ENCODE results near the gene EN1. TPM values are rescaled to one million over a fixed set of nuclear protein-coding genes. Genes with fewer than 3 reads are reported as not detected.

EN1 gene
- total RNA-seq, 1 experiment from 2014 or later, result not detected

DNA sequence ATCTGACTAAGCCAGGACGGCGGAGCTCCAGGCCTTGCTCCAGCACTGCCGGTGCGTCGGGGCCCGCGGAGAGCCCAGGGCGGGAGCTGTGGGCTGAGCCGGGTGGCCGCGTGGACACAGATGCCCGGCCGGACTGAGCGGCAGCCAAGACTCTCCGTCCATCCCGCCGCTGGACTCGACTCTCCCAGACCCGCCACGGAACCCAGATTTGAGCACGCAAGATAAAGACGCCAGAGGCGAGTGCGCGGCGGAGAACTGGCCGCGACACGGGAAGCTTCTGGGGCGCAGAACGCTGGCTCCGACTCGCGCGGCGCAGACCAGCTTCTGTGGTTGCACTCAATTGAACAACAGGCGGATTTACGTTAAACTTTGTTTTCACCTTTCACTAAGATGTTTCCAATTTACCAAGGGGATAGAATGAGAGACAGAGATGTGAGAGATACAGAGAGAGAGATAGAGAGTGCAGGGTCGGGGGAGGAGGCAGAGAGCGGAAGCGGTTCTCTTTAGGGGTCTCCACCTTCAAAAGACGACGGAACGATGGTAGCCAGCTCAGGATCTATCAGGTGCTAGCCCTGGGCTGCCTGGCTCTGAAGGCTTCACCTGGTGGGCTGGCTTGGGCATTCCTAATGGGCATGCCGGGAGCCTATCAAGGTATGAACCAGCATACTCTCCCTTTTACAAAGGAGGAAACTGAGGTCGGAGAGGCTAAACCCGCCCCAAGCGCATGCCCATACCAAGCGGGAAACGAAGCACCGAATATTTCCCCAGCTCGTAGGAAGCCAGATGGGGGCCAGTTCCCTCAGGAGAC, 10.4 kb upstream of the EN1 start (continued):
- TF ChIP-seq MAX (IDR thresholded peaks at IDR 0.05) (no peak), SIN3A (IDR thresholded peaks at IDR 0.05; ENCODE audit: low read depth) (no peak), EZH2 (IDR thresholded peaks at IDR 0.05) (no peak), CBX3 (IDR thresholded peaks at IDR 0.05; ENCODE audit: low read depth) (no peak)

GRCh38 chr2:118856978-118857676, 9.7 kb upstream of the EN1 start:
- Histone ChIP-seq H3K4me3 (replicated peaks in 1 of 2; ENCODE audit: low read depth in 1 of 2, low read length in 2 of 2) (no peak overlapping the region), H2AFZ (ENCODE audit: low read depth, low read length, poor library complexity, severe bottlenecking) (no peak overlapping the region), H3K36me3 (ENCODE audit: control insufficient read depth in 1 of 2, insufficient read depth in 2 of 2, low read length in 2 of 2) (no peaks in the 10 kb centered on the region), H3K9me3 (ENCODE audit: control insufficient read depth in 1 of 2, insufficient read depth in 1 of 2, low read depth in 1 of 2, low read length in 2 of 2) (no peaks in the 10 kb centered on the region), H3K79me2 (ENCODE audit: insufficient read depth, low read length) (no peaks in the 10 kb centered on the region), H3K27ac (ENCODE audit: low read depth, low read length) (no peak overlapping the region), H4K20me1 (ENCODE audit: insufficient read depth) (no peaks in the 10 kb centered on the region), H3K27me3 (ENCODE audit: insufficient read depth, low read length) (no peaks in the 10 kb centered on the region), H3K4me2 (ENCODE audit: low read length) (no peak overlapping the region), H3K4me1 (ENCODE audit: control insufficient read depth in 1 of 2, insufficient read depth in 2 of 2, low read length in 2 of 2) (peaks cover 0 to 4% of the 10 kb centered on the region in 2 experiments; a peak in 1 of 4 replicates), H3K9me2 (ENCODE audit: insufficient read depth) (no peaks in the 10 kb centered on the region), H3K9ac (ENCODE audit: low read length) (no peak overlapping the region)
- BruUV-seq (replicated peaks), result no TSS peak
- DNase-seq (ENCODE audit: low read depth, low spot score), result no peak
- POLR2A ChIA-PET, result no interaction called here
- ATAC-seq, result no peak
- CTCF ChIA-PET, result interaction anchor here (2.0 kb wide), 1 partner anchor 635 kb away, joined by 6 read pairs; no protein-coding TSS in a partner anchor
- intact Hi-C loops (cut with micrococcal nuclease), result loop anchor here (5.0 kb wide), 2 partner anchors 85 to 320 kb away; no protein-coding TSS in a partner anchor
- TF ChIP-seq FOSL1 (IDR thresholded peaks at IDR 0.05; ENCODE audit: low read depth) (no peak), ZNF274 (IDR thresholded peaks at IDR 0.05; ENCODE audit: low read depth, low read length) (no peak), SRF (IDR thresholded peaks at IDR 0.05; ENCODE audit: low read depth) (no peak), CTCF (IDR thresholded peaks at IDR 0.05 in 2 of 3, conservative IDR thresholded peaks at IDR 0.05 in 1 of 3; ENCODE audit: borderline replicate concordance in 1 of 3, insufficient read depth in 1 of 3, low read depth in 2 of 3, low read length in 2 of 3) (no peak), ZFX (IDR thresholded peaks at IDR 0.05) (no peak), EZH2 (IDR thresholded peaks at IDR 0.05) (no peak), JUND (IDR thresholded peaks at IDR 0.05) (no peak), EGR1 (IDR thresholded peaks at IDR 0.05; ENCODE audit: low read depth) (no peak), POLR2A (IDR thresholded peaks at IDR 0.05; ENCODE audit: borderline replicate concordance, extremely low read depth, insufficient read depth, insufficient read length) (no peak), RAD21 (IDR thresholded peaks at IDR 0.05; ENCODE audit: low read depth) (no peak), TCF7L2 (IDR thresholded peaks at IDR 0.05; ENCODE audit: borderline replicate concordance, extremely low read depth, insufficient read depth, insufficient read length) (no peak)
- TF ChIP-seq, protein P1, sequence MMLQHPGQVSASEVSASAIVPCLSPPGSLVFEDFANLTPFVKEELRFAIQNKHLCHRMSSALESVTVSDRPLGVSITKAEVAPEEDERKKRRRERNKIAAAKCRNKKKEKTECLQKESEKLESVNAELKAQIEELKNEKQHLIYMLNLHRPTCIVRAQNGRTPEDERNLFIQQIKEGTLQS (IDR thresholded peaks at IDR 0.05), result no peak
- TF ChIP-seq, protein P2, sequence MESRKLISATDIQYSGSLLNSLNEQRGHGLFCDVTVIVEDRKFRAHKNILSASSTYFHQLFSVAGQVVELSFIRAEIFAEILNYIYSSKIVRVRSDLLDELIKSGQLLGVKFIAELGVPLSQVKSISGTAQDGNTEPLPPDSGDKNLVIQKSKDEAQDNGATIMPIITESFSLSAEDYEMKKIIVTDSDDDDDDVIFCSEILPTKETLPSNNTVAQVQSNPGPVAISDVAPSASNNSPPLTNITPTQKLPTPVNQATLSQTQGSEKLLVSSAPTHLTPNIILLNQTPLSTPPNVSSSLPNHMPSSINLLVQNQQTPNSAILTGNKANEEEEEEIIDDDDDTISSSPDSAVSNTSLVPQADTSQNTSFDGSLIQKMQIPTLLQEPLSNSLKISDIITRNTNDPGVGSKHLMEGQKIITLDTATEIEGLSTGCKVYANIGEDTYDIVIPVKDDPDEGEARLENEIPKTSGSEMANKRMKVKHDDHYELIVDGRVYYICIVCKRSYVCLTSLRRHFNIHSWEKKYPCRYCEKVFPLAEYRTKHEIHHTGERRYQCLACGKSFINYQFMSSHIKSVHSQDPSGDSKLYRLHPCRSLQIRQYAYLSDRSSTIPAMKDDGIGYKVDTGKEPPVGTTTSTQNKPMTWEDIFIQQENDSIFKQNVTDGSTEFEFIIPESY (IDR thresholded peaks at IDR 0.05; ENCODE audit: extremely low read depth, insufficient replicate concordance, low read length), result no peak
- RAD21 ChIA-PET (ENCODE audit: low non-redundant PET in 1 of 2, low total read pairs in 2 of 2, uncharacterized antibody in 2 of 2, unreplicated experiment in 2 of 2), result interaction anchor here in 1 of 2 experiments (0.5 kb wide), 1 partner anchor 73 kb away, joined by 3 read pairs; no protein-coding TSS in a partner anchor
